ENCODE measurements around the gene VAV1. TPM values are rescaled to one million over a fixed set of nuclear protein-coding genes. Genes with fewer than 3 reads are reported as not detected.
A peak's percentile ranks its signal among the peaks of the same experiment; 100 is the strongest.

Gene VAV1
- total RNA-seq, 1 experiment from 2014 or later = 0.83 TPM

DNA sequence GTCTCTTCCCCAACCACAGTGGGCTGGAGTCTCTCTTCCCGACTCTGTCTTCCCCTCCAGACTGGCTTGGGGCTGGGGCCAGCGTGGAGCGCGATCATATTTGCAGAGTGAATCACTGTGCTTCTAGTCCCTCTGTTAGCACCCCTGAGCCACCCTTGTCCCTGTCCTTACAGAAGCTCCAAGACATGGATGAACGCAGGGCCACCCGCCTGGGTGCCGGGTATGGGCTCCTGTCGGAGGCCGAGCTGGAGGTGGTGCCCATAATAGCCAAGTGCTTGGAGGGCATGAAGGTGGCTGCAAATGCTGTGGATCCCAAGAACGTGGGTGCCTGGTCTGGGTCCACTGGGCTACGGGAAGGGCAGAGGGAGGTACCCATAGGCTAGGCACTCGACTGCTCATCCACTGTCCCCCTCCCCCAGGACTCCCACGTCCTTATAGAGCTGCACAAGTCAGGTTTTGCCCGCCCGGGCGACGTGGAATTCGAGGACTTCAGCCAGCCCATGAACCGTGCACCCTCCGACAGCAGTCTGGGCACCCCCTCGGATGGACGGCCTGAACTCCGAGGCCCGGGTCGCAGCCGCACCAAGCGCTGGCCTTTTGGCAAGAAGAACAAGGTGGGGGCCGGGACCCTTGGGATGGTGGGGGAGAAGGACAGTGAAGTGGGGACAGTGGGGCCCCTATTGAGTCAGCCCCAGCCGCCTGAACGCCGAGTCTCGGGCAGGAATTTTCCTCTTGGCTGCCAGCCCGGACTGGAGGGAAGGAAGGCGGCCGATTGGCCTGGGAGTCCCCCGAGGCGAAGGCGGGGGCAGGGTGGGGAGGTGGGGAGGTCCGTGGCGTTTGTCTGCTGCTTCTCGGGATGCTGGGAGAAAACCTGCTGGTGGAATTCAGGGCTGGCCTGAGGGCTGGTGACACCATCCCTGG, 27.9 kb upstream of the VAV1 start:
- CTCF ChIA-PET = interaction anchor here (0.6 to 1.4 kb wide), 3 partner anchors 8 to 951 kb away, joined by 3 to 4 read pairs (median 3); no protein-coding TSS in a partner anchor

More for the DNA sequence above, 27.9 kb upstream of the VAV1 start:
- Mint-ChIP-seq H3K9me3 (no peaks in the 10 kb centered on the region), H3K4me1 (peaks cover 30% of the 10 kb centered on the region), H3K27ac (peak overlapping the region; percentile 92), H3K27me3 (ENCODE audit: low read depth) (no peaks in the 10 kb centered on the region), H3K4me3 (peak overlapping the region; percentile 37), H3K36me3 (peaks cover 60% of the 10 kb centered on the region)
- no peak for ATAC-seq
- POLR2A ChIA-PET = no interaction called here
- TF ChIP-seq ZNF138 (CRISPR knock-in tag; conservative IDR thresholded peaks at IDR 0.05) = no peak
- no peak for TF ChIP-seq ZNF512 (CRISPR knock-in tag; IDR thresholded peaks at IDR 0.05; ENCODE audit: borderline replicate concordance)
- no peak for TF ChIP-seq EMX1 (CRISPR knock-in tag; IDR thresholded peaks at IDR 0.05)
- no peak for TF ChIP-seq ESRRA (CRISPR knock-in tag; IDR thresholded peaks at IDR 0.05; ENCODE audit: borderline replicate concordance)
- TF ChIP-seq, protein P1, sequence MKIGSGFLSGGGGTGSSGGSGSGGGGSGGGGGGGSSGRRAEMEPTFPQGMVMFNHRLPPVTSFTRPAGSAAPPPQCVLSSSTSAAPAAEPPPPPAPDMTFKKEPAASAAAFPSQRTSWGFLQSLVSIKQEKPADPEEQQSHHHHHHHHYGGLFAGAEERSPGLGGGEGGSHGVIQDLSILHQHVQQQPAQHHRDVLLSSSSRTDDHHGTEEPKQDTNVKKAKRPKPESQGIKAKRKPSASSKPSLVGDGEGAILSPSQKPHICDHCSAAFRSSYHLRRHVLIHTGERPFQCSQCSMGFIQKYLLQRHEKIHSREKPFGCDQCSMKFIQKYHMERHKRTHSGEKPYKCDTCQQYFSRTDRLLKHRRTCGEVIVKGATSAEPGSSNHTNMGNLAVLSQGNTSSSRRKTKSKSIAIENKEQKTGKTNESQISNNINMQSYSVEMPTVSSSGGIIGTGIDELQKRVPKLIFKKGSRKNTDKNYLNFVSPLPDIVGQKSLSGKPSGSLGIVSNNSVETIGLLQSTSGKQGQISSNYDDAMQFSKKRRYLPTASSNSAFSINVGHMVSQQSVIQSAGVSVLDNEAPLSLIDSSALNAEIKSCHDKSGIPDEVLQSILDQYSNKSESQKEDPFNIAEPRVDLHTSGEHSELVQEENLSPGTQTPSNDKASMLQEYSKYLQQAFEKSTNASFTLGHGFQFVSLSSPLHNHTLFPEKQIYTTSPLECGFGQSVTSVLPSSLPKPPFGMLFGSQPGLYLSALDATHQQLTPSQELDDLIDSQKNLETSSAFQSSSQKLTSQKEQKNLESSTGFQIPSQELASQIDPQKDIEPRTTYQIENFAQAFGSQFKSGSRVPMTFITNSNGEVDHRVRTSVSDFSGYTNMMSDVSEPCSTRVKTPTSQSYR (CRISPR knock-in tag; IDR thresholded peaks at IDR 0.05) = no peak
- no peak for TF ChIP-seq PRRX2 (CRISPR knock-in tag; IDR thresholded peaks at IDR 0.05)
- TF ChIP-seq GRHL2 (CRISPR knock-in tag; IDR thresholded peaks at IDR 0.05; ENCODE audit: insufficient replicate concordance, severe bottlenecking) = no peak
- TF ChIP-seq CTCF (IDR thresholded peaks at IDR 0.05) = no peak
- no peak for TF ChIP-seq NR1H2 (CRISPR knock-in tag; IDR thresholded peaks at IDR 0.05)
- no peak for TF ChIP-seq JAZF1 (CRISPR knock-in tag; IDR thresholded peaks at IDR 0.05)
- no peak for TF ChIP-seq AFF4 (CRISPR knock-in tag; IDR thresholded peaks at IDR 0.05; ENCODE audit: borderline replicate concordance)
- TF ChIP-seq, protein P2, sequence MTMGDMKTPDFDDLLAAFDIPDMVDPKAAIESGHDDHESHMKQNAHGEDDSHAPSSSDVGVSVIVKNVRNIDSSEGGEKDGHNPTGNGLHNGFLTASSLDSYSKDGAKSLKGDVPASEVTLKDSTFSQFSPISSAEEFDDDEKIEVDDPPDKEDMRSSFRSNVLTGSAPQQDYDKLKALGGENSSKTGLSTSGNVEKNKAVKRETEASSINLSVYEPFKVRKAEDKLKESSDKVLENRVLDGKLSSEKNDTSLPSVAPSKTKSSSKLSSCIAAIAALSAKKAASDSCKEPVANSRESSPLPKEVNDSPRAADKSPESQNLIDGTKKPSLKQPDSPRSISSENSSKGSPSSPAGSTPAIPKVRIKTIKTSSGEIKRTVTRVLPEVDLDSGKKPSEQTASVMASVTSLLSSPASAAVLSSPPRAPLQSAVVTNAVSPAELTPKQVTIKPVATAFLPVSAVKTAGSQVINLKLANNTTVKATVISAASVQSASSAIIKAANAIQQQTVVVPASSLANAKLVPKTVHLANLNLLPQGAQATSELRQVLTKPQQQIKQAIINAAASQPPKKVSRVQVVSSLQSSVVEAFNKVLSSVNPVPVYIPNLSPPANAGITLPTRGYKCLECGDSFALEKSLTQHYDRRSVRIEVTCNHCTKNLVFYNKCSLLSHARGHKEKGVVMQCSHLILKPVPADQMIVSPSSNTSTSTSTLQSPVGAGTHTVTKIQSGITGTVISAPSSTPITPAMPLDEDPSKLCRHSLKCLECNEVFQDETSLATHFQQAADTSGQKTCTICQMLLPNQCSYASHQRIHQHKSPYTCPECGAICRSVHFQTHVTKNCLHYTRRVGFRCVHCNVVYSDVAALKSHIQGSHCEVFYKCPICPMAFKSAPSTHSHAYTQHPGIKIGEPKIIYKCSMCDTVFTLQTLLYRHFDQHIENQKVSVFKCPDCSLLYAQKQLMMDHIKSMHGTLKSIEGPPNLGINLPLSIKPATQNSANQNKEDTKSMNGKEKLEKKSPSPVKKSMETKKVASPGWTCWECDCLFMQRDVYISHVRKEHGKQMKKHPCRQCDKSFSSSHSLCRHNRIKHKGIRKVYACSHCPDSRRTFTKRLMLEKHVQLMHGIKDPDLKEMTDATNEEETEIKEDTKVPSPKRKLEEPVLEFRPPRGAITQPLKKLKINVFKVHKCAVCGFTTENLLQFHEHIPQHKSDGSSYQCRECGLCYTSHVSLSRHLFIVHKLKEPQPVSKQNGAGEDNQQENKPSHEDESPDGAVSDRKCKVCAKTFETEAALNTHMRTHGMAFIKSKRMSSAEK (CRISPR knock-in tag; IDR thresholded peaks at IDR 0.05; ENCODE audit: borderline replicate concordance) = no peak
- no peak for TF ChIP-seq STAT6 (CRISPR knock-in tag; conservative IDR thresholded peaks at IDR 0.05; ENCODE audit: low read depth)
- DNase-seq (ENCODE audit: low spot score) = no peak
